Dedifferentiated amniotic fluid mesenchymal stem cell (primary cell): ENCODE results near the gene OR1F1.
"Not testable (repeated sequence)": the region's sequence is repeated elsewhere in the genome, so short reads cannot be mapped to it uniquely, and the experiment has no call there.

Experiments
- DNase-seq: peaks from one replicate; pipeline ENCODE4 v3.0.0-alpha.2; 2016; ENCODE audit errors: extremely low spot score

OR1F1 gene

GRCh38 chr16:3173892-3174617, 13.9 kb upstream of the OR1F1 start:
- no peak for DNase-seq

- DNase-seq: no peak
Observed at GRCh38 chr16:3174618-3175148, 13.3 kb upstream of the OR1F1 start.

GRCh38 chr16:3175157-3176093, 12.6 kb upstream of the OR1F1 start:
- no peak for DNase-seq

GRCh38 chr16:3179651-3180050, 8.4 kb upstream of the OR1F1 start:
- no peak for DNase-seq

GRCh38 chr16:3180445-3180878, 7.5 kb upstream of the OR1F1 start:
- peak; percentile 36 for DNase-seq

- not testable (repeated sequence) for DNase-seq
Observed at GRCh38 chr16:3182293-3182607, 5.8 kb upstream of the OR1F1 start.

- peak; percentile 35 for DNase-seq
Observed at GRCh38 chr16:3182608-3183444, 5.2 kb upstream of the OR1F1 start.

GRCh38 chr16:3183445-3184139, 4.4 kb upstream of the OR1F1 start:
- no peak for DNase-seq

- DNase-seq: no peak
Observed at GRCh38 chr16:3186946-3187690, 886 bp upstream of the OR1F1 start.

GRCh38 chr16:3188675-3188924, 596 bp downstream of the OR1F1 start:
- no peak for DNase-seq

GRCh38 chr16:3188925-3189825, 1.2 kb downstream of the OR1F1 start:
- DNase-seq: peak; percentile 56

GRCh38 chr16:3189869-3190268, 1.9 kb downstream of the OR1F1 start:
- no peak for DNase-seq

GRCh38 chr16:3190949-3191353, 2.9 kb downstream of the OR1F1 start:
- DNase-seq: no peak

GRCh38 chr16:3192476-3193019, 4.5 kb downstream of the OR1F1 start:
- no peak for DNase-seq

- no peak for DNase-seq
Observed at GRCh38 chr16:3193221-3194212, 5.5 kb downstream of the OR1F1 start.

GRCh38 chr16:3194792-3195191, 6.8 kb downstream of the OR1F1 start:
- no peak for DNase-seq

GRCh38 chr16:3195975-3196374, 8.0 kb downstream of the OR1F1 start:
- no peak for DNase-seq

- not testable (repeated sequence) for DNase-seq
Observed at GRCh38 chr16:3197694-3198333, 9.8 kb downstream of the OR1F1 start.
